Muscle layer of colon (tissue), 2 donors: ENCODE results near the gene TMEM213.

ENCODE experiments used
- H3K27ac ChIP-seq: one replicate; pipeline ENCODE4 v1.7.0; 2013; ENCODE audit warnings: low read depth, mild to moderate bottlenecking, low read length, moderate library complexity
- H3K27me3 ChIP-seq, 2 donors: one replicate each; pipeline ENCODE4 v1.7.0; 2013; ENCODE audit warnings: low read length in 2 of 2, mild to moderate bottlenecking in 2 of 2; ENCODE audit not compliant: insufficient read depth in 2 of 2, control insufficient read depth in 1 of 2
- H3K36me3 ChIP-seq: one replicate; pipeline ENCODE4 v1.7.0; 2013; ENCODE audit warnings: mild to moderate bottlenecking, low read length; ENCODE audit not compliant: insufficient read depth
- H3K4me1 ChIP-seq: one replicate; pipeline ENCODE4 v1.7.0; 2013; ENCODE audit warnings: mild to moderate bottlenecking, low read length; ENCODE audit not compliant: insufficient read depth
- H3K4me3 ChIP-seq, 2 donors: one replicate each; pipeline ENCODE4 v1.7.0; 2013; ENCODE audit warnings: low read length in 2 of 2, low read depth in 1 of 2, mild to moderate bottlenecking in 1 of 2, moderate library complexity in 1 of 2
- H3K9ac ChIP-seq: one replicate; pipeline ENCODE4 v1.7.0; 2013; ENCODE audit warnings: low read length
- H3K9me3 ChIP-seq: one replicate; pipeline ENCODE4 v1.7.0; 2013; ENCODE audit warnings: mild to moderate bottlenecking, low read length
- donor health status: abdominal sarcoma.
- donor health status: Adenocarcinoma of cecum.

The TMEM213 gene

DNA sequence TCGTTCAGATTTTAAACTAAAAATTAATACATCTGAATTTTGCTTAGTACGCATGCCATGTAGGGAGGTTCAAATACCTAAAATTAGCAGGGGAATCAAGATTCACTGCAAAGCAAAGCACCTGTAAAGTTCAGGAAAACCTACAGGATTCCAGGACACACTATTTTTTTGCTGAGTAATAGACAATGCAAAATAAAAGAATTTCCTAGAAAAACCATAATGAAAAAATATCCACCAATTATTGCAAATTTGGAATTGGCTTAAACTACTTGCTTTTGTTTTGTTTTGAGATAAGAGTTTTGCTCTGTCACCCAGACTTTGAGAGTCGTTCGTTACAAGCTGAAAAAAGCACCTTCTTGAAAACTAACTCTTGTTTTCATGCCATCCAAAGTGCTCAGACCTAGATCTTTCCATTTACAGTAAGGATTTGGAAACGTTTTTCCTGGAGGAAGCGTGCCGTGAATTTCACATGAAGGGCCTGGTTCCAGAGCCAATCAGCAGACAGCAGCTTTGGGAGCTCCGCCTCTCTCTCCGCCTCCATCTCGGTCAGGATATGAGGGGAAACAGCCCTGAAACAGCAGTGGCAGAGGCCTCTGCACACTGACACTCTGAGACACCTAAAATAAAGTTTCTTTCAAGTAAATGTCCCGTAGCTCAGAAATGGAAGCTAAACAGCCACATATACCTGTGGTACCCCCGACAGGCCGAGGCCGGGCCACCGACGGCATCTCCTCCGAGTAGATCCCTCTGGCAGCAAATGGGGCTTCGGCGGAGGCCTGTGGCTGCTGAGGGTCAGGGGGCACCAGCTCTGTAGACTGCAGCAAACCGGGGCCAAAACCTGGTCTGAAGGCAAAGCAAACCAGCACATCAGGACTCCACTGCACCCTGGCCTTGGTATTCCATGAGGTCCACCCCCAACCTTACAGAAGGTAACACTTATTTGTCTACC is 46.1 kb downstream of the TMEM213 start:
- Histone ChIP-seq H3K9me3 (no peaks in the 10 kb centered on the region), H3K27me3 (no peaks in the 10 kb centered on the region), H3K4me1 (no peaks in the 10 kb centered on the region), H3K9ac (no peak overlapping the region), H3K27ac (no peak overlapping the region), H3K4me3 (no peak overlapping the region), H3K36me3 (no peaks in the 10 kb centered on the region)

DNA sequence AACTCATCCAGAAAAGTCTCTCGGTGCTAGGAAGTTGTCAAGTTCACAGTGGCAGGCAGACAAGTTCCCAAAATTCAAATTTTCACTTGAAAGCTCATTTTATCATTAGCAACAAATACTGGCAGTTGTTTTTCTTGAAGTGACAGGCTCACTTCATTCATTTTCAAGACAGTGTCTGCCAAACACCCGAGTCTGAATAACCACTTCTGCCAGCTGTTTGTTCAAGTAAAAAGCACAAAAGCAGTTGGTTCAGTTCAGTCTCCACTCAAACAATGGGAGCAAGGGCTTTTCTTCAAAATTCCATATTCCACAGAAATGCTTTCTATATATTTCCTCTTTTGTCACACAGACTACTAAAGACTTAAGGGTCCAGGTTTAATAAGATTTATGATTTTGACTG is 47.9 kb downstream of the TMEM213 start:
- H3K36me3 ChIP-seq: no peaks in the 10 kb centered on the region
- no peaks in the 10 kb centered on the region for H3K9me3 ChIP-seq
- H3K27me3 ChIP-seq: no peaks in the 10 kb centered on the region
- no peaks in the 10 kb centered on the region for H3K4me1 ChIP-seq
- no peak overlapping the region for H3K4me3 ChIP-seq
- H3K27ac ChIP-seq: no peak overlapping the region
- H3K9ac ChIP-seq: no peak overlapping the region

DNA sequence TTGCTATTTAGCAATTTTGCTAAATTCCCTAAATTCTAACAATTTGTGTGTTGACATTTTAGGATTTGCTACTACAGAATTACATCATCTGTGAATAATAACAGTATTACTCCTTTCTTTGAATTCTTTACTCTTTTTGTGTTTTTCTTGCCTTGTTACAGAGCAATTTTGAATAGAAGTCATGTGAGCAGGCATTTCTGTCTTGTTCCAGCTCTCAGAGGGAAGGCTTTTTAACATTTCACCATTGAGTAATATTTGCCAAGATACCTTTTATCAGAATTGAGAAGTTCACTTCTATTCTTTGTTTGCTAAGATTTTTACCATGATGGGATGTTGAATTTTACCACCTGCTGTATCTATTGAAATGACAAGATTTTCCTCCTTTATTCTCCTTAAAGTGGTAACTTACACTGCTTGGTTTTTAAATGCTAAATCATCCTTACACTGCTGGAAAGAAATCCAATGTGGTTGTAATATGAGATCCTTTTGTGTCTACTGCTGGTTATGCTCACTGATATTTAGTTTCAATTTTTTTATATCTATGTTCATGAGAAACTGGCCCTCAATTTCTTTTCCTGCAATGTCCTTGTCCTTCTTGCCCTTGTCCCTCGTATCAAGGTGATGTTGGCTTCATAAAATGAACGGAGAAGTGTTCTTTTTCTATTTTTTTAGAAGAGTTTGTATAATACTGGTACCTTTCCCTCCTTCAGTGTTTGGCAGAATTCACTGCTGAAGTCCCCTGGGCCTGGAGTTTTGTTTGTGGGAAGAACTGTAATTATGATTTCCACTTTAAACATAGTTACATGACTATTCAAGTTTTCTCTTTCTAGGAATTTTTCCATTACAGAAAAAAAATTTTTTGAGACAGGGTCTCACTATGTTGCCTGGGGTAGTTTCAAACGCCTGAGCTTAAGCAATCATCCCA is 50.5 kb downstream of the TMEM213 start:
- H3K9me3 ChIP-seq: no peaks in the 10 kb centered on the region
- H3K9ac ChIP-seq: no peak overlapping the region
- H3K36me3 ChIP-seq: no peaks in the 10 kb centered on the region
- no peaks in the 10 kb centered on the region for H3K27me3 ChIP-seq
- H3K4me3 ChIP-seq: no peak overlapping the region
- no peaks in the 10 kb centered on the region for H3K4me1 ChIP-seq
- H3K27ac ChIP-seq: no peak overlapping the region

GRCh38 chr7:138849701-138850100 is 51.9 kb downstream of the TMEM213 start:
- no peaks in the 10 kb centered on the region for H3K36me3 ChIP-seq
- H3K4me3 ChIP-seq: no peak overlapping the region
- no peaks in the 10 kb centered on the region for H3K9me3 ChIP-seq
- no peak overlapping the region for H3K9ac ChIP-seq
- no peaks in the 10 kb centered on the region for H3K4me1 ChIP-seq
- no peak overlapping the region for H3K27ac ChIP-seq
- H3K27me3 ChIP-seq: no peaks in the 10 kb centered on the region

DNA sequence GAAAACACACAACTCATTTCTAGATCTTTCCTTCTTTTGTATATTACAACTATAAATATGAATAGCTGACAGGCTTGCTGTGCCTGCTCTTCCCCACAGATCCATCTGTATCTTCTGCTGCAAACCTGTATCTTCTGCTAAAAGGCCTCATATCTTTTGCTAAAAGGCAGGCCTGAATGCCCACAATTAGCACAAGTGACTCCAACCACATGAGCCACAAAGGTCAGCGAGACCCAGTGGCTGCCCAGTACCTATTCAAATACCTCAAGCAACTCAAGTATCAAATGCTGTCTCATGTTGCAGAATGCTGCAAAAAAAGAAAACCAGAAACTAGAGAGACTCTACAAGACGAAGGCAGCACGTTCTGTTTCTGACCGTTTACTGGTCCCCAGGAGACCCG is 54.7 kb downstream of the TMEM213 start:
- H3K36me3 ChIP-seq: no peaks in the 10 kb centered on the region
- H3K4me1 ChIP-seq: no peaks in the 10 kb centered on the region
- no peak overlapping the region for H3K27ac ChIP-seq
- H3K9ac ChIP-seq: no peak overlapping the region
- H3K27me3 ChIP-seq: no peaks in the 10 kb centered on the region
- no peaks in the 10 kb centered on the region for H3K9me3 ChIP-seq
- H3K4me3 ChIP-seq: no peak overlapping the region

DNA sequence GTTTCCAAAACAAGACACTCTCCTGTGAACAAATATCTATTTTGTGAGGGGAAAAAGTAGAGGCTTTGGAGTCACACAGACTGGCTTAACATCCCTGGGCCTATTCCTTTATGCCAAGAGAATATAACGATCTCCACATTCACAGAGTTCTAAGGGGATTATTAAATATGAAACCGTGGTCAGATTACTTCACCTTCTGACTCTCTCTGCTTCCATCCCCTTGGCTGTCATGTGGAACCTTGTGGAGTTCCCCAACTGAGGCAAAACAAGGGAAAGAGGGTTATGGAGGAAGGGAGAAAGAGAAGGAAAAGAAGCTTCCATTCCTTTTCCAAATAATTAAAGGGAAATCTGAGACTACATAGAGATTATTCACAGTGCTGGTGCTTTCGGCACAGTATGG is 55.7 kb downstream of the TMEM213 start:
- H3K9ac ChIP-seq: no peak overlapping the region
- no peaks in the 10 kb centered on the region for H3K9me3 ChIP-seq
- no peak overlapping the region for H3K27ac ChIP-seq
- no peaks in the 10 kb centered on the region for H3K4me1 ChIP-seq
- no peaks in the 10 kb centered on the region for H3K36me3 ChIP-seq
- H3K27me3 ChIP-seq: no peaks in the 10 kb centered on the region
- no peak overlapping the region for H3K4me3 ChIP-seq

- Histone ChIP-seq H3K4me3 (no peak overlapping the region), H3K4me1 (no peaks in the 10 kb centered on the region), H3K9ac (no peak overlapping the region), H3K27ac (no peak overlapping the region), H3K9me3 (no peaks in the 10 kb centered on the region), H3K27me3 (no peaks in the 10 kb centered on the region), H3K36me3 (no peaks in the 10 kb centered on the region)
Measured at GRCh38 chr7:138854115-138854645, 56.4 kb downstream of the TMEM213 start.

GRCh38 chr7:138857728-138858127 is 59.9 kb downstream of the TMEM213 start:
- Histone ChIP-seq H3K4me3 (no peak overlapping the region), H3K27me3 (no peaks in the 10 kb centered on the region), H3K9ac (no peak overlapping the region), H3K27ac (no peak overlapping the region), H3K4me1 (no peaks in the 10 kb centered on the region), H3K36me3 (no peaks in the 10 kb centered on the region), H3K9me3 (no peaks in the 10 kb centered on the region)

GRCh38 chr7:138861051-138861450 is 63.3 kb downstream of the TMEM213 start:
- Histone ChIP-seq H3K9ac (no peak overlapping the region), H3K36me3 (no peaks in the 10 kb centered on the region), H3K9me3 (no peaks in the 10 kb centered on the region), H3K27ac (no peak overlapping the region), H3K4me1 (no peaks in the 10 kb centered on the region), H3K27me3 (no peaks in the 10 kb centered on the region), H3K4me3 (no peak overlapping the region)

- Histone ChIP-seq H3K27me3 (no peaks in the 10 kb centered on the region), H3K4me1 (no peaks in the 10 kb centered on the region), H3K36me3 (no peaks in the 10 kb centered on the region), H3K4me3 (no peak overlapping the region), H3K27ac (no peak overlapping the region), H3K9me3 (no peaks in the 10 kb centered on the region), H3K9ac (no peak overlapping the region)
Measured at GRCh38 chr7:138863931-138864330, 66.1 kb downstream of the TMEM213 start.

- H3K9me3 ChIP-seq: no peaks in the 10 kb centered on the region
- no peaks in the 10 kb centered on the region for H3K27me3 ChIP-seq
- no peak overlapping the region for H3K9ac ChIP-seq
- no peaks in the 10 kb centered on the region for H3K4me1 ChIP-seq
- H3K27ac ChIP-seq: no peak overlapping the region
- H3K4me3 ChIP-seq: no peak overlapping the region
- no peaks in the 10 kb centered on the region for H3K36me3 ChIP-seq
Measured at GRCh38 chr7:138864667-138865066, 66.9 kb downstream of the TMEM213 start.
